HEK293 (cell line): Measurements from ENCODE around the gene SNRNP40.

Source experiments
- GLI4 ChIP-seq: fragments of 450-650 bp; formaldehyde crosslinking; IDR thresholded peaks from 2 replicates; pipeline ENCODE4 v1.5.1; 2016; ENCODE audit warnings: missing biosample characterization, missing genetic modification characterization
- IKZF3 ChIP-seq: fragments of 450-650 bp; IDR thresholded peaks from 2 replicates; pipeline ENCODE4 v1.5.0; 2018; ENCODE audit warnings: missing biosample characterization, mild to moderate bottlenecking, missing genetic modification characterization, moderate library complexity
- PRDM1 ChIP-seq: fragments of 450-650 bp; formaldehyde crosslinking; IDR thresholded peaks from 2 replicates; pipeline ENCODE4; 2016; ENCODE audit warnings: missing biosample characterization, missing genetic modification characterization
- ZBTB20 ChIP-seq: fragments of 450-650 bp; formaldehyde crosslinking; IDR thresholded peaks from 2 replicates; pipeline ENCODE4 v1.5.1; 2016; ENCODE audit warnings: missing biosample characterization, missing genetic modification characterization
- ZBTB7A ChIP-seq: fragments of 450-650 bp; formaldehyde crosslinking; IDR thresholded peaks from 2 replicates; pipeline ENCODE4 v1.5.1; 2016; ENCODE audit warnings: low read depth, missing biosample characterization, missing genetic modification characterization
- ZFHX2 ChIP-seq: fragments of 450-650 bp; formaldehyde crosslinking; conservative IDR thresholded peaks from 2 replicates; pipeline ENCODE4 v1.5.1; 2016; ENCODE audit warnings: missing biosample characterization, missing genetic modification characterization
- ZFP69B ChIP-seq: fragments of 450-650 bp; formaldehyde crosslinking; IDR thresholded peaks from 2 replicates; pipeline ENCODE4 v1.5.1; 2016; ENCODE audit warnings: missing biosample characterization, missing genetic modification characterization
- ZNF121 ChIP-seq: fragments of 450-650 bp; formaldehyde crosslinking; IDR thresholded peaks from 2 replicates; pipeline ENCODE4 v1.5.1; 2016; ENCODE audit warnings: missing biosample characterization, missing genetic modification characterization
- ZNF146 ChIP-seq: fragments of 450-650 bp; formaldehyde crosslinking; IDR thresholded peaks from 2 replicates; pipeline ENCODE4 v1.5.1; 2016; ENCODE audit warnings: missing biosample characterization, missing genetic modification characterization
- ZNF175 ChIP-seq: fragments of 450-650 bp; formaldehyde crosslinking; IDR thresholded peaks from 2 replicates; pipeline ENCODE4 v1.5.1; 2016; ENCODE audit warnings: missing biosample characterization, missing genetic modification characterization
- ZNF202 ChIP-seq: fragments of 450-650 bp; formaldehyde crosslinking; IDR thresholded peaks from 2 replicates; pipeline ENCODE4 v1.5.1; 2016; ENCODE audit warnings: missing biosample characterization, missing genetic modification characterization, borderline replicate concordance
- ZNF23 ChIP-seq: fragments of 450-650 bp; formaldehyde crosslinking; IDR thresholded peaks from 2 replicates; pipeline ENCODE4 v1.5.1; 2016; ENCODE audit warnings: missing biosample characterization, missing genetic modification characterization, borderline replicate concordance
- ZNF266 ChIP-seq: fragments of 450-650 bp; formaldehyde crosslinking; IDR thresholded peaks from 2 replicates; pipeline ENCODE4 v1.5.1; 2016; ENCODE audit warnings: missing biosample characterization, missing genetic modification characterization, low read depth
- ZNF324 ChIP-seq: fragments of 450-650 bp; formaldehyde crosslinking; IDR thresholded peaks from 2 replicates; pipeline ENCODE4 v1.5.1; 2016; ENCODE audit warnings: missing biosample characterization, missing genetic modification characterization
- ZNF366 ChIP-seq: fragments of 450-650 bp; formaldehyde crosslinking; conservative IDR thresholded peaks from 2 replicates; pipeline ENCODE4 v1.5.1; 2016; ENCODE audit warnings: missing biosample characterization, missing genetic modification characterization
- ZNF501 ChIP-seq: fragments of 450-650 bp; formaldehyde crosslinking; IDR thresholded peaks from 2 replicates; pipeline ENCODE4 v1.5.1; 2016; ENCODE audit warnings: missing biosample characterization, missing genetic modification characterization
- ZNF529 ChIP-seq: fragments of 450-650 bp; formaldehyde crosslinking; IDR thresholded peaks from 2 replicates; pipeline ENCODE4 v1.5.1; 2017; ENCODE audit warnings: missing genetic modification characterization, missing biosample characterization; ENCODE audit not compliant: insufficient replicate concordance
- ZNF544 ChIP-seq: fragments of 450-650 bp; formaldehyde crosslinking; IDR thresholded peaks from 2 replicates; pipeline ENCODE4 v1.5.0; 2017; ENCODE audit warnings: missing biosample characterization, missing genetic modification characterization
- ZNF549 ChIP-seq: fragments of 450-650 bp; IDR thresholded peaks from 2 replicates; pipeline ENCODE4 v1.5.1; 2018; ENCODE audit warnings: missing biosample characterization, missing genetic modification characterization, mild to moderate bottlenecking, inconsistent platforms, moderate library complexity
- ZNF664 ChIP-seq: fragments of 450-650 bp; formaldehyde crosslinking; IDR thresholded peaks from 2 replicates; pipeline ENCODE4 v1.5.1; 2016; ENCODE audit warnings: missing biosample characterization, missing genetic modification characterization
- ZNF837 ChIP-seq: fragments of 450-650 bp; formaldehyde crosslinking; IDR thresholded peaks from 2 replicates; pipeline ENCODE4 v1.5.1; 2016; ENCODE audit warnings: missing biosample characterization, missing genetic modification characterization
- TF ChIP-seq, protein P1 (sequence below): fragments of 450-650 bp; formaldehyde crosslinking; IDR thresholded peaks from 2 replicates; pipeline ENCODE4 v1.5.0; 2017; ENCODE audit warnings: missing biosample characterization, missing genetic modification characterization, borderline replicate concordance
- TF ChIP-seq, protein P2 (sequence below): fragments of 450-650 bp; formaldehyde crosslinking; IDR thresholded peaks from 2 replicates; pipeline ENCODE4 v1.5.1; 2016; ENCODE audit warnings: missing biosample characterization, missing genetic modification characterization, borderline replicate concordance
- TF ChIP-seq, protein P3 (sequence below): fragments of 450-650 bp; formaldehyde crosslinking; IDR thresholded peaks from 2 replicates; pipeline ENCODE4 v1.5.1; 2016; ENCODE audit warnings: missing biosample characterization, missing genetic modification characterization
- TF ChIP-seq, protein P4 (sequence below): fragments of 450-650 bp; formaldehyde crosslinking; IDR thresholded peaks from 2 replicates; pipeline ENCODE4 v1.5.1; 2016; ENCODE audit warnings: missing biosample characterization, missing genetic modification characterization
- TF ChIP-seq, protein P5 (sequence below): fragments of 450-650 bp; formaldehyde crosslinking; IDR thresholded peaks from 2 replicates; pipeline ENCODE4 v1.5.1; 2016; ENCODE audit warnings: missing biosample characterization, missing genetic modification characterization

SNRNP40 gene

DNA sequence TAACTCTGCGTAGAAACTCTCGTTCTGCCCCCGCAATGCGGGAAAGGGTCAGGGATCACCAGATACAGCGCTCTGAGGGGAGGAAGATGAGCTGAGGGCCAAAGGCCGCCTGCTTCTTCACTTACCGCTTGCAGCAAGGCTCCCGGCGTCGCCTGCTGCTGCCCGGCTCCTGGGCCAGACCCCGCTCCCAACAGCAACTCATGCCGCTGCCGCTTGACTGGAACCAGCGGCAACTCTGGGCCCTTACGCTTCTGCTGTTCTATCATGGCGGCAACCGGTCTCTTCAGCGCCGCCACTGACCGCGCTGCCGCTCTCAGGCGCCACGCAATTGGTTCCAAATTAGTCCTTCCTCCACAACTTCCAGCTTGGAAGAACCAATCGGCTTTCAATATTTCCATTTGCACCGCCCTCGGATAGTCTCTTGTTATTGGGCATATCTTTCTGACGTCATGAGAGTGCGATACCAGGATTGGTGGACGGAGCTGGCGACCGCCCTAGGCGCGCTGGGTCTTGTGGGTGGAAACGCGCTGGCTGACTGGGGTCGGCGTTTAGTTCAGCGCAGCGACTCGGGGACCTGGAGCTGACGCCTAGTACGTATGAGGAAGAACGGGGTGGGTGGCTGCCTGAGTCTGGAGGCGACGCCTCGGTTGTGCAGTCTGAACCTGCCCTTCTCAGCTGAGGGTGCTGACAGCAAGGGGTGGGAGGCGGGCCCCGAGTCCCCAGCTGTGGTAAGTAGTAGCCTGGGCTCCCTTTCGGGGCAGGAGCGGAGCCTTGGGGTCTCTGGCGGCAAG is at the start of gene SNRNP40, which contains the start of gene ZCCHC17 (continued):
- TF ChIP-seq ZNF121 (tag by site-specific recombination): no peak
- TF ChIP-seq ZNF549 (tag by site-specific recombination): no peak
- TF ChIP-seq ZNF664 (tag by site-specific recombination): no peak
- TF ChIP-seq, protein P1, sequence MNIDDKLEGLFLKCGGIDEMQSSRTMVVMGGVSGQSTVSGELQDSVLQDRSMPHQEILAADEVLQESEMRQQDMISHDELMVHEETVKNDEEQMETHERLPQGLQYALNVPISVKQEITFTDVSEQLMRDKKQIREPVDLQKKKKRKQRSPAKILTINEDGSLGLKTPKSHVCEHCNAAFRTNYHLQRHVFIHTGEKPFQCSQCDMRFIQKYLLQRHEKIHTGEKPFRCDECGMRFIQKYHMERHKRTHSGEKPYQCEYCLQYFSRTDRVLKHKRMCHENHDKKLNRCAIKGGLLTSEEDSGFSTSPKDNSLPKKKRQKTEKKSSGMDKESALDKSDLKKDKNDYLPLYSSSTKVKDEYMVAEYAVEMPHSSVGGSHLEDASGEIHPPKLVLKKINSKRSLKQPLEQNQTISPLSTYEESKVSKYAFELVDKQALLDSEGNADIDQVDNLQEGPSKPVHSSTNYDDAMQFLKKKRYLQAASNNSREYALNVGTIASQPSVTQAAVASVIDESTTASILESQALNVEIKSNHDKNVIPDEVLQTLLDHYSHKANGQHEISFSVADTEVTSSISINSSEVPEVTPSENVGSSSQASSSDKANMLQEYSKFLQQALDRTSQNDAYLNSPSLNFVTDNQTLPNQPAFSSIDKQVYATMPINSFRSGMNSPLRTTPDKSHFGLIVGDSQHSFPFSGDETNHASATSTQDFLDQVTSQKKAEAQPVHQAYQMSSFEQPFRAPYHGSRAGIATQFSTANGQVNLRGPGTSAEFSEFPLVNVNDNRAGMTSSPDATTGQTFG (tag by site-specific recombination): no peak
- no peak for TF ChIP-seq ZNF837 (tag by site-specific recombination)
- TF ChIP-seq ZNF529 (tag by site-specific recombination): no peak
- TF ChIP-seq ZNF202 (tag by site-specific recombination): no peak
- no peak for TF ChIP-seq GLI4 (tag by site-specific recombination)
- TF ChIP-seq, protein P2, sequence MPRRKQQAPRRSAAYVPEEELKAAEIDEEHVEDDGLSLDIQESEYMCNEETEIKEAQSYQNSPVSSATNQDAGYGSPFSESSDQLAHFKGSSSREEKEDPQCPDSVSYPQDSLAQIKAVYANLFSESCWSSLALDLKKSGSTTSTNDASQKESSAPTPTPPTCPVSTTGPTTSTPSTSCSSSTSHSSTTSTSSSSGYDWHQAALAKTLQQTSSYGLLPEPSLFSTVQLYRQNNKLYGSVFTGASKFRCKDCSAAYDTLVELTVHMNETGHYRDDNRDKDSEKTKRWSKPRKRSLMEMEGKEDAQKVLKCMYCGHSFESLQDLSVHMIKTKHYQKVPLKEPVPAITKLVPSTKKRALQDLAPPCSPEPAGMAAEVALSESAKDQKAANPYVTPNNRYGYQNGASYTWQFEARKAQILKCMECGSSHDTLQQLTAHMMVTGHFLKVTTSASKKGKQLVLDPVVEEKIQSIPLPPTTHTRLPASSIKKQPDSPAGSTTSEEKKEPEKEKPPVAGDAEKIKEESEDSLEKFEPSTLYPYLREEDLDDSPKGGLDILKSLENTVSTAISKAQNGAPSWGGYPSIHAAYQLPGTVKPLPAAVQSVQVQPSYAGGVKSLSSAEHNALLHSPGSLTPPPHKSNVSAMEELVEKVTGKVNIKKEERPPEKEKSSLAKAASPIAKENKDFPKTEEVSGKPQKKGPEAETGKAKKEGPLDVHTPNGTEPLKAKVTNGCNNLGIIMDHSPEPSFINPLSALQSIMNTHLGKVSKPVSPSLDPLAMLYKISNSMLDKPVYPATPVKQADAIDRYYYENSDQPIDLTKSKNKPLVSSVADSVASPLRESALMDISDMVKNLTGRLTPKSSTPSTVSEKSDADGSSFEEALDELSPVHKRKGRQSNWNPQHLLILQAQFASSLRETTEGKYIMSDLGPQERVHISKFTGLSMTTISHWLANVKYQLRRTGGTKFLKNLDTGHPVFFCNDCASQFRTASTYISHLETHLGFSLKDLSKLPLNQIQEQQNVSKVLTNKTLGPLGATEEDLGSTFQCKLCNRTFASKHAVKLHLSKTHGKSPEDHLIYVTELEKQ (tag by site-specific recombination): no peak; the same call in 1 of the 2 replicates
- TF ChIP-seq ZNF366 (tag by site-specific recombination): no peak
- no peak for TF ChIP-seq ZNF23 (tag by site-specific recombination)
- TF ChIP-seq ZNF266: no peak
- TF ChIP-seq ZNF146 (tag by site-specific recombination): no peak
- TF ChIP-seq IKZF3 (tag by site-specific recombination): no peak
- peak; percentile 57; the same call in 1 of the 2 replicates for TF ChIP-seq ZBTB7A (tag by site-specific recombination)
- TF ChIP-seq, protein P3, sequence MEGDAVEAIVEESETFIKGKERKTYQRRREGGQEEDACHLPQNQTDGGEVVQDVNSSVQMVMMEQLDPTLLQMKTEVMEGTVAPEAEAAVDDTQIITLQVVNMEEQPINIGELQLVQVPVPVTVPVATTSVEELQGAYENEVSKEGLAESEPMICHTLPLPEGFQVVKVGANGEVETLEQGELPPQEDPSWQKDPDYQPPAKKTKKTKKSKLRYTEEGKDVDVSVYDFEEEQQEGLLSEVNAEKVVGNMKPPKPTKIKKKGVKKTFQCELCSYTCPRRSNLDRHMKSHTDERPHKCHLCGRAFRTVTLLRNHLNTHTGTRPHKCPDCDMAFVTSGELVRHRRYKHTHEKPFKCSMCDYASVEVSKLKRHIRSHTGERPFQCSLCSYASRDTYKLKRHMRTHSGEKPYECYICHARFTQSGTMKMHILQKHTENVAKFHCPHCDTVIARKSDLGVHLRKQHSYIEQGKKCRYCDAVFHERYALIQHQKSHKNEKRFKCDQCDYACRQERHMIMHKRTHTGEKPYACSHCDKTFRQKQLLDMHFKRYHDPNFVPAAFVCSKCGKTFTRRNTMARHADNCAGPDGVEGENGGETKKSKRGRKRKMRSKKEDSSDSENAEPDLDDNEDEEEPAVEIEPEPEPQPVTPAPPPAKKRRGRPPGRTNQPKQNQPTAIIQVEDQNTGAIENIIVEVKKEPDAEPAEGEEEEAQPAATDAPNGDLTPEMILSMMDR (tag by site-specific recombination): peak; percentile 7; the same call in 1 of the 2 replicates
- no peak; the same call in 1 of the 2 replicates for TF ChIP-seq ZNF324 (tag by site-specific recombination)
- TF ChIP-seq, protein P4, sequence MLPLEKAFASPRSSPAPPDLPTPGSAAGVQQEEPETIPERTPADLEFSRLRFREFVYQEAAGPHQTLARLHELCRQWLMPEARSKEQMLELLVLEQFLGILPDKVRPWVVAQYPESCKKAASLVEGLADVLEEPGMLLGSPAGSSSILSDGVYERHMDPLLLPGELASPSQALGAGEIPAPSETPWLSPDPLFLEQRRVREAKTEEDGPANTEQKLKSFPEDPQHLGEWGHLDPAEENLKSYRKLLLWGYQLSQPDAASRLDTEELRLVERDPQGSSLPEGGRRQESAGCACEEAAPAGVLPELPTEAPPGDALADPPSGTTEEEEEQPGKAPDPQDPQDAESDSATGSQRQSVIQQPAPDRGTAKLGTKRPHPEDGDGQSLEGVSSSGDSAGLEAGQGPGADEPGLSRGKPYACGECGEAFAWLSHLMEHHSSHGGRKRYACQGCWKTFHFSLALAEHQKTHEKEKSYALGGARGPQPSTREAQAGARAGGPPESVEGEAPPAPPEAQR (tag by site-specific recombination): no peak
- TF ChIP-seq, protein P5, sequence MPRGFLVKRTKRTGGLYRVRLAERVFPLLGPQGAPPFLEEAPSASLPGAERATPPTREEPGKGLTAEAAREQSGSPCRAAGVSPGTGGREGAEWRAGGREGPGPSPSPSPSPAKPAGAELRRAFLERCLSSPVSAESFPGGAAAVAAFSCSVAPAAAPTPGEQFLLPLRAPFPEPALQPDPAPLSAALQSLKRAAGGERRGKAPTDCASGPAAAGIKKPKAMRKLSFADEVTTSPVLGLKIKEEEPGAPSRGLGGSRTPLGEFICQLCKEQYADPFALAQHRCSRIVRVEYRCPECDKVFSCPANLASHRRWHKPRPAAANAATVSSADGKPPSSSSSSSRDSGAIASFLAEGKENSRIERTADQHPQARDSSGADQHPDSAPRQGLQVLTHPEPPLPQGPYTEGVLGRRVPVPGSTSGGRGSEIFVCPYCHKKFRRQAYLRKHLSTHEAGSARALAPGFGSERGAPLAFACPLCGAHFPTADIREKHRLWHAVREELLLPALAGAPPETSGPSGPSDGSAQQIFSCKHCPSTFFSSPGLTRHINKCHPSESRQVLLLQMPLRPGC: 0 out of 2 replicates have a peak, but pooled peaks have one; percentile 38
- TF ChIP-seq ZFHX2 (tag by site-specific recombination): peak; percentile 89
- TF ChIP-seq ZNF501 (tag by site-specific recombination): 0 out of 2 replicates have a peak, but pooled peaks have one; percentile 28
- TF ChIP-seq ZFP69B: peak; percentile 51; the same call in 1 of the 2 replicates
- no peak for TF ChIP-seq ZNF175 (tag by site-specific recombination)
- TF ChIP-seq ZNF544 (tag by site-specific recombination): no peak
- TF ChIP-seq ZBTB20 (tag by site-specific recombination): no peak; the same call in 1 of the 2 replicates
- no peak for TF ChIP-seq PRDM1 (tag by site-specific recombination)
